NT2/D1 (cell line): ENCODE data around the gene AEBP1.
A peak's percentile ranks its signal among the peaks of the same experiment; 100 is the strongest.

ENCODE experiments used
- DNase-seq: peaks from one replicate; pipeline ENCODE4 v3.0.0-alpha.2; 2011; ENCODE audit warnings: low read depth, low spot score
- H3K27me3 ChIP-seq: 2 replicates; pipeline ENCODE4 v1.6.0; 2011; ENCODE audit warnings: mild to moderate bottlenecking; ENCODE audit not compliant: insufficient read length, insufficient read depth
- H3K36me3 ChIP-seq: 2 replicates; pipeline ENCODE4 v1.6.1; 2011; ENCODE audit warnings: mild to moderate bottlenecking, low read length, mixed read lengths; ENCODE audit not compliant: insufficient read depth, insufficient read length
- H3K4me1 ChIP-seq: 2 replicates; pipeline ENCODE4 v1.5.1; 2011; ENCODE audit not compliant: insufficient read depth, insufficient read length
- H3K4me3 ChIP-seq: 2 replicates; pipeline ENCODE4 v1.5.1; 2011; ENCODE audit warnings: low read depth; ENCODE audit not compliant: insufficient read length
- H3K9ac ChIP-seq: 2 replicates; pipeline ENCODE4 v1.6.0; 2011; ENCODE audit warnings: low read depth; ENCODE audit not compliant: insufficient read length
- H3K9me3 ChIP-seq: 2 replicates; pipeline ENCODE4 v1.5.1; 2011; ENCODE audit warnings: mild to moderate bottlenecking, low read length; ENCODE audit not compliant: insufficient read depth
- SUZ12 ChIP-seq: IDR thresholded peaks from 2 replicates; pipeline ENCODE4 v1.6.1; 2011; ENCODE audit not compliant: insufficient read length, insufficient read depth; ENCODE audit errors: extremely low read depth
- YY1 ChIP-seq: IDR thresholded peaks from 2 replicates; pipeline ENCODE4 v1.6.1; 2011; ENCODE audit not compliant: insufficient read length, insufficient read depth
- ZNF274 ChIP-seq: IDR thresholded peaks from 2 replicates; pipeline ENCODE4 v1.6.1; 2011; ENCODE audit warnings: mild to moderate bottlenecking, low read depth, low read length

AEBP1 gene

GRCh38 chr7:44103923-44104859 is at the start of gene AEBP1:
Gene AEBP1 (plus strand): TSS chr7:44104345. CDS start chr7:44104666, 321 bp downstream.
- Histone ChIP-seq H3K4me1 (peaks cover 27% of the 10 kb centered on the region), H3K9ac (peak within 1 kb of the TSS; percentile 83), H3K4me3 (peak within 1 kb of the TSS; percentile 49), H3K27me3 (peaks cover 35% of the 10 kb centered on the region), H3K9me3 (no peaks in the 10 kb centered on the region), H3K36me3 (peaks cover 32% of the 10 kb centered on the region)
- no peak for TF ChIP-seq SUZ12
- no peak for TF ChIP-seq ZNF274
- TF ChIP-seq YY1 = no peak
- DNase-seq = no peak

GRCh38 chr7:44056681-44057080 is 47.5 kb upstream of the AEBP1 start:
- H3K9ac ChIP-seq = no peak overlapping the region
- no peak for TF ChIP-seq SUZ12
- no peak for TF ChIP-seq YY1
- no peak for TF ChIP-seq ZNF274
- H3K36me3 ChIP-seq = peaks cover 81% of the 10 kb centered on the region
- H3K27me3 ChIP-seq = no peaks in the 10 kb centered on the region
- no peak for DNase-seq
- no peaks in the 10 kb centered on the region for H3K4me1 ChIP-seq
- no peak overlapping the region for H3K4me3 ChIP-seq
- H3K9me3 ChIP-seq = no peaks in the 10 kb centered on the region

- H3K27me3 ChIP-seq = no peaks in the 10 kb centered on the region
- peaks cover 83% of the 10 kb centered on the region for H3K36me3 ChIP-seq
- H3K9me3 ChIP-seq = no peaks in the 10 kb centered on the region
- H3K4me1 ChIP-seq = no peaks in the 10 kb centered on the region
- TF ChIP-seq SUZ12 = no peak
- no peak for DNase-seq
- H3K9ac ChIP-seq = no peak overlapping the region
- H3K4me3 ChIP-seq = no peak overlapping the region
Measured at GRCh38 chr7:44057181-44057848, 46.8 kb upstream of the AEBP1 start.

- Histone ChIP-seq H3K4me3 (no peak overlapping the region), H3K36me3 (peaks cover 83% of the 10 kb centered on the region)
Measured at GRCh38 chr7:44057849-44058758, 46.0 kb upstream of the AEBP1 start.

GRCh38 chr7:44058759-44059218 is 45.4 kb upstream of the AEBP1 start:
- Histone ChIP-seq H3K9me3 (no peaks in the 10 kb centered on the region), H3K4me3 (no peak overlapping the region), H3K9ac (no peak overlapping the region), H3K36me3 (peaks cover 79% of the 10 kb centered on the region), H3K27me3 (no peaks in the 10 kb centered on the region), H3K4me1 (peaks cover 7% of the 10 kb centered on the region)
- no peak for TF ChIP-seq ZNF274
- no peak for TF ChIP-seq SUZ12
- TF ChIP-seq YY1 = no peak
- no peak for DNase-seq

More at GRCh38 chr7:44057849-44058758, 46.0 kb upstream of the AEBP1 start:
- H3K9ac ChIP-seq = no peak overlapping the region
- no peaks in the 10 kb centered on the region for H3K27me3 ChIP-seq
- no peak for DNase-seq
- H3K9me3 ChIP-seq = no peaks in the 10 kb centered on the region
- peaks cover 3% of the 10 kb centered on the region for H3K4me1 ChIP-seq
- TF ChIP-seq ZNF274 (no peak), SUZ12 (no peak), YY1 (no peak)

GRCh38 chr7:44059219-44060090 is 44.7 kb upstream of the AEBP1 start:
- DNase-seq = no peak
- Histone ChIP-seq H3K27me3 (no peaks in the 10 kb centered on the region), H3K36me3 (peaks cover 77% of the 10 kb centered on the region), H3K9ac (no peak overlapping the region), H3K4me3 (no peak overlapping the region), H3K9me3 (no peaks in the 10 kb centered on the region), H3K4me1 (peaks cover 12% of the 10 kb centered on the region)
- TF ChIP-seq ZNF274 = no peak
- TF ChIP-seq YY1 = no peak
- no peak for TF ChIP-seq SUZ12
